ENCODE measurements around the gene PLEKHA1.

PLEKHA1 gene

GRCh38 chr10:122475100-122475499, 100.6 kb downstream of the PLEKHA1 start:
- in situ Hi-C loops (cut with MboI; ENCODE audit: low sequenced_read_pairs): no loop called here

- in situ Hi-C loops (cut with MboI; ENCODE audit: low sequenced_read_pairs): no loop called here
Measured at GRCh38 chr10:122475591-122476332, 101.3 kb downstream of the PLEKHA1 start.

- in situ Hi-C loops (cut with MboI; ENCODE audit: low sequenced_read_pairs): no loop called here
Measured at GRCh38 chr10:122476333-122476695, 101.8 kb downstream of the PLEKHA1 start.

GRCh38 chr10:122477436-122477835, 102.9 kb downstream of the PLEKHA1 start:
- in situ Hi-C loops (cut with MboI; ENCODE audit: low sequenced_read_pairs): no loop called here

GRCh38 chr10:122478971-122479370, 104.5 kb downstream of the PLEKHA1 start:
- in situ Hi-C loops (cut with MboI; ENCODE audit: low sequenced_read_pairs): no loop called here

- in situ Hi-C loops (cut with MboI; ENCODE audit: low sequenced_read_pairs): no loop called here
Measured at GRCh38 chr10:122480146-122480833, 105.8 kb downstream of the PLEKHA1 start.

- in situ Hi-C loops (cut with MboI; ENCODE audit: low sequenced_read_pairs): no loop called here
Measured at GRCh38 chr10:122481296-122482056, 107.0 kb downstream of the PLEKHA1 start.

Measured in HL-60/S4 (cell line).